Astrocyte (in vitro differentiated cells and primary cell): Measurements from ENCODE around the gene CACNA2D1.

Source experiments
- EZH2 ChIP-seq: IDR thresholded peaks from 2 replicates; pipeline ENCODE4 v1.6.1; 2012; ENCODE audit warnings: mild to moderate bottlenecking, low read length, inconsistent platforms; ENCODE audit not compliant: insufficient read depth
- TF ChIP-seq, protein P1 (sequence below): IDR thresholded peaks from 2 replicates; pipeline ENCODE4 v1.5.1; 2011; ENCODE audit warnings: low read depth, mild to moderate bottlenecking, inconsistent platforms, low read length, moderate library complexity; ENCODE audit not compliant: insufficient read depth

DNA sequence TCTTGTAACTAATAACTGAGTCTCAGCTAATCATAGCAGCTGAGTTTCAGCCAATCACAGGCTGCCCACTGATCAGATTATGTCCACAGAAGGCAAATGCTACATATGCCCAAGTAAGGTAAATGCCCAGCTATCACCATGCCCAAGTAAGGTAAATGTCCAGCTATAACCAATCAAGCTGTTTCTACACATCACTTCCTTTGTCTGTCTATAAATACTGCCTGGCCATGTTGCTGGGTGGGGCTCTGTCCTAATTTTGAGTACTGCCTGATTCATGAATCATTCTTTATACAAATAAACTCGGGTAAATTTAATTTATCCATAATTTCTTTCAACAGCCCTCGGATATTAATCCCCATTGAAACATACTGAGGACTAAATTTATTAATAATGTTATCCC lies 312.4 kb downstream of the CACNA2D1 start:
- TF ChIP-seq, protein P1, sequence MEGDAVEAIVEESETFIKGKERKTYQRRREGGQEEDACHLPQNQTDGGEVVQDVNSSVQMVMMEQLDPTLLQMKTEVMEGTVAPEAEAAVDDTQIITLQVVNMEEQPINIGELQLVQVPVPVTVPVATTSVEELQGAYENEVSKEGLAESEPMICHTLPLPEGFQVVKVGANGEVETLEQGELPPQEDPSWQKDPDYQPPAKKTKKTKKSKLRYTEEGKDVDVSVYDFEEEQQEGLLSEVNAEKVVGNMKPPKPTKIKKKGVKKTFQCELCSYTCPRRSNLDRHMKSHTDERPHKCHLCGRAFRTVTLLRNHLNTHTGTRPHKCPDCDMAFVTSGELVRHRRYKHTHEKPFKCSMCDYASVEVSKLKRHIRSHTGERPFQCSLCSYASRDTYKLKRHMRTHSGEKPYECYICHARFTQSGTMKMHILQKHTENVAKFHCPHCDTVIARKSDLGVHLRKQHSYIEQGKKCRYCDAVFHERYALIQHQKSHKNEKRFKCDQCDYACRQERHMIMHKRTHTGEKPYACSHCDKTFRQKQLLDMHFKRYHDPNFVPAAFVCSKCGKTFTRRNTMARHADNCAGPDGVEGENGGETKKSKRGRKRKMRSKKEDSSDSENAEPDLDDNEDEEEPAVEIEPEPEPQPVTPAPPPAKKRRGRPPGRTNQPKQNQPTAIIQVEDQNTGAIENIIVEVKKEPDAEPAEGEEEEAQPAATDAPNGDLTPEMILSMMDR, result no peak
- no peak for TF ChIP-seq EZH2
